ENCODE results near the gene POU4F1.

Gene POU4F1

DNA sequence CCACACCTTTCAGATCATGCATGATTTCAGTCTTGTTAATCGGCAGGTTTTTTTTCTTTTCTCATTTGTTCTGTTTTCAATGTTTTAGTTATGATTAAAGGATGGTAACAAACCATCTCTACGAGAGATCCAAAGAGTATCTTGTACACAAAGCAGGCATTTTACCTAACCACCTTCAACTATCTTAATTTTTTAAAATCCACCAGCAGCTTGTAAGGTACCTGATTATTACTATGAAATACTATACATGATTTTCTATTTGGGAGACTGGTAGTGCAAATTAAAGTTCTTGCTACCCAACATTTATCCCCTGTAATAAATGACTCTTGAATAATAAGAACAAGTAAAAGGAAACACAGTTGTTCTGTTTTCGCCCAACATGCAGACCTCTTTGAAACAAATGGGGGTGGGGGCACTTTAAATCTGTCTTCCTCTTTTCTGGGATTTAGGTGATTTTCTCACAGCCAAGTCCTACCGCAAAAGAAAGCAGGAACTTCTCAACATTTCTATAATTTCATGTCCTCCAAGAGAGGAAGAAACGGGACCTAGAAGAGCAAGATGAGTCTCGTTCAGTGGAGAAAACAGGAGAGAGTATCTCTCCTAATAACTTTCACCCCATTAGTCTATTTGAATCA, 3.6 kb downstream of the POU4F1 start:
- no peak overlapping the region for H3K4me3 ChIP-seq (ENCODE audit: low read depth, low read length)

GRCh38 chr13:78598966-78599644, 4.2 kb downstream of the POU4F1 start:
- no peak for TF ChIP-seq CTCF (IDR thresholded peaks at IDR 0.05; ENCODE audit: low read depth, low read length)
- H3K4me3 ChIP-seq (ENCODE audit: low read depth, low read length): no peak overlapping the region

More for the DNA sequence above, 3.6 kb downstream of the POU4F1 start:
- no peak for TF ChIP-seq CTCF (IDR thresholded peaks at IDR 0.05; ENCODE audit: low read depth, low read length)

- no peak for TF ChIP-seq CTCF (IDR thresholded peaks at IDR 0.05; ENCODE audit: low read depth, low read length)
- no peak overlapping the region for H3K4me3 ChIP-seq (ENCODE audit: low read depth, low read length)
Observed at GRCh38 chr13:78598116-78598781, 5.1 kb downstream of the POU4F1 start.

- TF ChIP-seq CTCF (IDR thresholded peaks at IDR 0.05; ENCODE audit: low read depth, low read length): no peak
- H3K4me3 ChIP-seq (ENCODE audit: low read depth, low read length): no peak overlapping the region
Observed at GRCh38 chr13:78597602-78597932, 5.8 kb downstream of the POU4F1 start.

DNA sequence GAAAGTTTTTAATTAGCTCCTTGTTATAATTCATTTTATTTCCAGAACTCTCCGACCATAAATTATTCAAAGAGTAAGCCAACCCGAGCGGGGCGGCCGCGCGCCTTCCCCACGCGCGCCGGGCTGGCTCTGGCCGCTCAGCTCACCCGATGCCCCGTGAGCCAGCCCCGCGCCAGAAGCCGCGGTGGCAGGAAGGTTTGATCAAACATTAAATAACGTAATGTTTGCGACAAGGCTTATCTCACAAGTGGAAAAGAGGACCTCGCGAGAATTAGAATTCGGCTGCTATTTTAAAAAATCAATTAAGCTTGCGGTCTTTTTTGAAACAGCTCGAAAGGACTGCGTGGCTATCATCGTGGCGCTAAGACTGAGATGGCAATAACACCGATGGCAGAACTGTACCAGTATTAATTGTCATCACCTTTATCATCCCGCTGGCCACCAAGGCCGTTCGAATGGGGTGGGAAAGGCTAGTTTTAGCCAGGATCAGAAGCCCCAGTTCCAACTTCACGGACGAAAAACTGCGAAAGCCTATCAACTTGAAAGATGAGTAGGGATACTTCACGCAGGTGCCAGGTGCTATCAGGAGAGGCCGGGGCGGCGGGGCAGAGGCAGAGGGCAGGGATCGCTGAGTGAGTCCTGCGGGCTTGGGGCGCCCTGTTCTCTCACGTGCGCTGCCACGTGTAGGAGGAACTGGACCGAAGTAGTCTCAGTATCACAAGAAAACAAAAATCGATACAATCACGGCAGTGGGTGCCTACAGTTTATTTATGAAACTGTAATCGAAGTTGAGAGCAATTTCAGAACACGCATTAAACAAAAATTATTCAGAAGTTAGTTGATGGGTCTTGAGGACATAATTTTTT, 6.4 kb downstream of the POU4F1 start:
- TF ChIP-seq CTCF (IDR thresholded peaks at IDR 0.05; ENCODE audit: low read depth, low read length): no peak
- no peak overlapping the region for H3K4me3 ChIP-seq (ENCODE audit: low read depth, low read length)

DNA sequence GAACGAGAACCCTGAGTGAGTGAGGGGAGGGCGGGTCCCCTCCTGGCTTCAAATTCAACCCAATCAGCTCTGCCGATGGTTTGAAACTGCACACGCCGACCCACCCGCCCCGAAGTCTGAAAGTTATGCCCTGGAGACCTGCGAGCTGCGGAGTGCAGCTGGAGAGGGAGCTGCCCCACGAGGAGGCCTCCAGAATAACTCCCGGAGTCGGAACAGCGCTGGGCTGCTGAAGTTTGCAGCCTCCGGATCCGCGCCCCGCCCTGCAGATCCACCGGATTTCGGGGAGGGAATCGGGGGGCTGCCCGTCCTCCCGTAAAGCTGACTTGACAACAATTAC, 7.0 kb downstream of the POU4F1 start:
- TF ChIP-seq CTCF (IDR thresholded peaks at IDR 0.05; ENCODE audit: low read depth, low read length): no peak
- no peak overlapping the region for H3K4me3 ChIP-seq (ENCODE audit: low read depth, low read length)
